ENCODE data around the gene RELN. TPM values are rescaled to one million over a fixed set of nuclear protein-coding genes. Genes with fewer than 3 reads are reported as not detected.

Gene RELN
- total and polyA plus RNA-seq, 9 of the 15 experiments (the other 6 are each of a cell fraction or from before 2014, with no cell fraction given) = 12.9 to 43.2 (median 18.1) TPM

DNA sequence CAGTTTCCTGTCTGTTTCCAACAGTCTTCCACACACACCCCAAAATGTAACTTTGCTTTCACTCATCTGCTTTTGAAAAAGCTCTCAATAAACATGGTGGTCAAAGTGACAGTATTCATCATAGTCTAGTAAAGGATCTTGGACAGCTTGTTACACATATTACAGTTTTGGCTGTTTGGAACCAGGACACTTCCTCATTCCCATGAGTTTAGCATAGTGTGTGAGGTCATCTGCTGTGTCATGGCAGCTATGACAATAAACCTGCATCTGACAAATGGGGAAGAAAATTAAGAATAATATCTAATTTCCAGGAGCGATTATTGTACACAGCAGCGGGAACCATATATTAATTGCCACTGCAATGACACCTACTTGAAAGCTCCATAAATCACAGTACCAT lies 359.1 kb downstream of the RELN start (continued):
- TF ChIP-seq ZNF766 (CRISPR knock-in tag; conservative IDR thresholded peaks at IDR 0.05) (peak; percentile 80; the same call in 1 of the 2 replicates), MAFG (tag; conservative IDR thresholded peaks at IDR 0.05) (peak; percentile 65), DPF2 (IDR thresholded peaks at IDR 0.05) (0 out of 2 replicates have a peak, but pooled peaks have one; percentile 23), MTF1 (CRISPR knock-in tag; IDR thresholded peaks at IDR 0.05; ENCODE audit: borderline replicate concordance) (no peak), CCNT2 (IDR thresholded peaks at IDR 0.05; ENCODE audit: borderline replicate concordance, extremely low read depth, insufficient read length, low read depth, low read length) (no peak), ZNF764 (CRISPR knock-in tag; IDR thresholded peaks at IDR 0.05; ENCODE audit: low read depth) (no peak), RAD21 (CRISPR knock-in tag; conservative IDR thresholded peaks at IDR 0.05 in 1 of 2, IDR thresholded peaks at IDR 0.05 in 1 of 2) (0 out of 4 replicates have a peak, but pooled peaks of 1 of the 2 experiments have one; percentile 5), MYNN (IDR thresholded peaks at IDR 0.05) (no peak), MYNN (CRISPR knock-in tag; IDR thresholded peaks at IDR 0.05) (no peak), EP300 (IDR thresholded peaks at IDR 0.05; ENCODE audit: low read length) (0 out of 2 replicates have a peak, but pooled peaks have one; percentile 17), SAP30 (IDR thresholded peaks at IDR 0.05; ENCODE audit: borderline replicate concordance, insufficient read depth, low read depth, low read length, poor library complexity, severe bottlenecking) (no peak), MAFK (IDR thresholded peaks at IDR 0.05; ENCODE audit: low read length) (peak; percentile 56), ZNF197 (CRISPR knock-in tag; IDR thresholded peaks at IDR 0.05; ENCODE audit: low read depth) (no peak), FOXK2 (conservative IDR thresholded peaks at IDR 0.05 in 1 of 2, IDR thresholded peaks at IDR 0.05 in 1 of 2; ENCODE audit: low read depth in 2 of 2) (peak; percentile 34 to 72; a peak in 3 of 4 replicates), ZNF232 (CRISPR knock-in tag; IDR thresholded peaks at IDR 0.05) (no peak), C11orf30 (IDR thresholded peaks at IDR 0.05; ENCODE audit: low read depth) (peak; percentile 65), NR2C1 (IDR thresholded peaks at IDR 0.05) (no peak), NR2C1 (tag; IDR thresholded peaks at IDR 0.05) (no peak), DACH1 (IDR thresholded peaks at IDR 0.05; ENCODE audit: partially characterized antibody) (no peak), ZNF589 (CRISPR knock-in tag; IDR thresholded peaks at IDR 0.05; ENCODE audit: low read depth) (0 out of 2 replicates have a peak, but pooled peaks have one; percentile 36)
- TF ChIP-seq, protein P1, sequence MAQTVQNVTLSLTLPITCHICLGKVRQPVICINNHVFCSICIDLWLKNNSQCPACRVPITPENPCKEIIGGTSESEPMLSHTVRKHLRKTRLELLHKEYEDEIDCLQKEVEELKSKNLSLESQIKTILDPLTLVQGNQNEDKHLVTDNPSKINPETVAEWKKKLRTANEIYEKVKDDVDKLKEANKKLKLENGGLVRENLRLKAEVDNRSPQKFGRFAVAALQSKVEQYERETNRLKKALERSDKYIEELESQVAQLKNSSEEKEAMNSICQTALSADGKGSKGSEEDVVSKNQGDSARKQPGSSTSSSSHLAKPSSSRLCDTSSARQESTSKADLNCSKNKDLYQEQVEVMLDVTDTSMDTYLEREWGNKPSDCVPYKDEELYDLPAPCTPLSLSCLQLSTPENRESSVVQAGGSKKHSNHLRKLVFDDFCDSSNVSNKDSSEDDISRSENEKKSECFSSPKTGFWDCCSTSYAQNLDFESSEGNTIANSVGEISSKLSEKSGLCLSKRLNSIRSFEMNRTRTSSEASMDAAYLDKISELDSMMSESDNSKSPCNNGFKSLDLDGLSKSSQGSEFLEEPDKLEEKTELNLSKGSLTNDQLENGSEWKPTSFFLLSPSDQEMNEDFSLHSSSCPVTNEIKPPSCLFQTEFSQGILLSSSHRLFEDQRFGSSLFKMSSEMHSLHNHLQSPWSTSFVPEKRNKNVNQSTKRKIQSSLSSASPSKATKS (CRISPR knock-in tag; IDR thresholded peaks at IDR 0.05) = no peak
- TF ChIP-seq, protein P2, sequence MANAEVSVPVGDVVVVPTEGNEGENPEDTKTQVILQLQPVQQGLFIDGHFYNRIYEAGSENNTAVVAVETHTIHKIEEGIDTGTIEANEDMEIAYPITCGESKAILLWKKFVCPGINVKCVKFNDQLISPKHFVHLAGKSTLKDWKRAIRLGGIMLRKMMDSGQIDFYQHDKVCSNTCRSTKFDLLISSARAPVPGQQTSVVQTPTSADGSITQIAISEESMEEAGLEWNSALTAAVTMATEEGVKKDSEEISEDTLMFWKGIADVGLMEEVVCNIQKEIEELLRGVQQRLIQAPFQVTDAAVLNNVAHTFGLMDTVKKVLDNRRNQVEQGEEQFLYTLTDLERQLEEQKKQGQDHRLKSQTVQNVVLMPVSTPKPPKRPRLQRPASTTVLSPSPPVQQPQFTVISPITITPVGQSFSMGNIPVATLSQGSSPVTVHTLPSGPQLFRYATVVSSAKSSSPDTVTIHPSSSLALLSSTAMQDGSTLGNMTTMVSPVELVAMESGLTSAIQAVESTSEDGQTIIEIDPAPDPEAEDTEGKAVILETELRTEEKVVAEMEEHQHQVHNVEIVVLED (CRISPR knock-in tag; IDR thresholded peaks at IDR 0.05) = no peak
- TF ChIP-seq, protein P3, sequence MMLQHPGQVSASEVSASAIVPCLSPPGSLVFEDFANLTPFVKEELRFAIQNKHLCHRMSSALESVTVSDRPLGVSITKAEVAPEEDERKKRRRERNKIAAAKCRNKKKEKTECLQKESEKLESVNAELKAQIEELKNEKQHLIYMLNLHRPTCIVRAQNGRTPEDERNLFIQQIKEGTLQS (IDR thresholded peaks at IDR 0.05) = peak; percentile 88
- TF ChIP-seq, protein P3 (CRISPR knock-in tag; conservative IDR thresholded peaks at IDR 0.05) = peak; percentile 82
